ENCODE measurements around the gene RPL10L. TPM values are rescaled to one million over a fixed set of nuclear protein-coding genes. Genes with fewer than 3 reads are reported as not detected.

RPL10L gene
- total RNA-seq, result not detected
- polyA plus RNA-seq, result not detected
- long read RNA-seq, donor 1, result 0 reads
- long read RNA-seq, donor 2, result 0 reads
- long read RNA-seq, donor 3, result 0 reads
- long read RNA-seq, donor 4, result 0 reads
- long read RNA-seq, donor 5, result 0 reads

DNA sequence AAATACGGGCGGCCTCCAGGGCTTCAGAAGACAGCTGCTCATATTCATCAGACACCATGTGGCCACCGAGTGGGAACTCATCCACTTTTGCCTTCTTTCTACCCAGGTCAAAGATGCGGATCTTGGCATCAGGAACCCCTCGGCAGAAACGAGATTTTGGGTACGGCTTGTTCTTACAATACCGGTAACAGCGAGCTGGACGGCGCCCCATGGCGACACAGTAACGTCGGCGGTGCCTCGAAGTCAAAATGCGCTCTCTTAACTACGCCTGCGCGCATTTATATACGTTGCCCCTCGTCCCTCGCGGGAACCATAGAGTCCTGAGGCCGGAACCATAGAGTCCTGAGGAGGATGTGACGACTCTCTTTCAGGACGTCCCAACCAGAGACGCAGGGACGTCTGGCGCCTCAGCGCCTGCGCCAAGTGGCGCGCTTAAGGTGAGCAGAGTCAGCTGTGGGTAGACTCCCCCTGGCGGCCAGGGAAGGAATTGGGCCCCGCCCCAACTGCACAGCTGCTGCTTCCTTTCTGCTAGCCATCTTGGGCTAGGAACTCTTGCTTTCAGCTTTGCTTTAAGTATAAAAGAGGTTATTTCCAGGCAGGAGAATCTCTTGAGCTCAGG lies at the start of gene RPL10L:
RPL10L (minus strand) TSS at position 256 of the 619 bp plus-strand sequence; CDS start at position 211, 45 bp downstream.
- Histone ChIP-seq H3K27me3 (ENCODE audit: control insufficient read depth in 3 of 3, insufficient read depth in 3 of 3, low read length in 2 of 3) (no peaks in the 10 kb centered on the region), H3K9me3 (ENCODE audit: control insufficient read depth in 4 of 4, insufficient read depth in 3 of 4, low read length in 3 of 4) (peaks cover 0 to 3% (median 0%) of the 10 kb centered on the region in 4 donors), H3K9ac (ENCODE audit: insufficient read depth in 1 of 2, low read length in 2 of 2) (no peak within 1 kb of the TSS), H3K4me1 (ENCODE audit: control insufficient read depth in 5 of 5, insufficient read depth in 5 of 5, low read length in 5 of 5) (no peaks in the 10 kb centered on the region), H3K36me3 (ENCODE audit: control insufficient read depth in 4 of 4, insufficient read depth in 4 of 4, low read length in 4 of 4) (no peaks in the 10 kb centered on the region), H3K4me3 (no peak within 1 kb of the TSS), H3K27ac (ENCODE audit: low read depth in 1 of 2, low read length in 1 of 2) (no peak within 1 kb of the TSS)
- TF ChIP-seq, protein P1, sequence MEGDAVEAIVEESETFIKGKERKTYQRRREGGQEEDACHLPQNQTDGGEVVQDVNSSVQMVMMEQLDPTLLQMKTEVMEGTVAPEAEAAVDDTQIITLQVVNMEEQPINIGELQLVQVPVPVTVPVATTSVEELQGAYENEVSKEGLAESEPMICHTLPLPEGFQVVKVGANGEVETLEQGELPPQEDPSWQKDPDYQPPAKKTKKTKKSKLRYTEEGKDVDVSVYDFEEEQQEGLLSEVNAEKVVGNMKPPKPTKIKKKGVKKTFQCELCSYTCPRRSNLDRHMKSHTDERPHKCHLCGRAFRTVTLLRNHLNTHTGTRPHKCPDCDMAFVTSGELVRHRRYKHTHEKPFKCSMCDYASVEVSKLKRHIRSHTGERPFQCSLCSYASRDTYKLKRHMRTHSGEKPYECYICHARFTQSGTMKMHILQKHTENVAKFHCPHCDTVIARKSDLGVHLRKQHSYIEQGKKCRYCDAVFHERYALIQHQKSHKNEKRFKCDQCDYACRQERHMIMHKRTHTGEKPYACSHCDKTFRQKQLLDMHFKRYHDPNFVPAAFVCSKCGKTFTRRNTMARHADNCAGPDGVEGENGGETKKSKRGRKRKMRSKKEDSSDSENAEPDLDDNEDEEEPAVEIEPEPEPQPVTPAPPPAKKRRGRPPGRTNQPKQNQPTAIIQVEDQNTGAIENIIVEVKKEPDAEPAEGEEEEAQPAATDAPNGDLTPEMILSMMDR (IDR thresholded peaks at IDR 0.05; ENCODE audit: control extremely low read depth, extremely low read depth), result no peak
- ATAC-seq (ENCODE audit: insufficient read depth, low FRiP score) (no peak), DNase-seq (no peak)
- WGBS, 2 donors, result 95% methylated on average over 36 of the region's 36 CpGs

DNA sequence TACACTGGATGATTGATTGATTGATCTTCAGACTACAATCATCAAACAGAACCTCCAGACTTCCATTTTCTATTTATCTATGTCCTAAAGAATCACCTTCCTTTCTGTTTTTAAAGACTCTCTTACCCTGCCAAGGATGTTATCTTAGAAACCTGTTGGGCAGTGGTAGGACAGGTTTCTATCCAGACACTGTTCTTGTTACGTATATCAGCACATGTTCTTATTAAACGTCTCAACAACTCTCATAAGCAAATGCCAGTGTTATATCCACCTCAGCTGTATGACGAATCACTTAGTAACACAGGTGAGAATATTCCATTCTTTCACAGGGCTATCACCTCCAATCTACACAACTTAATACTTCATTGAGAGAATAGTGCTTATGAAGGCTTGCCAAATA lies 40.2 kb upstream of the RPL10L start:
- peaks cover 0 to under 1% (median 0%) of the 10 kb centered on the region in 4 donors for H3K9me3 ChIP-seq (ENCODE audit: control insufficient read depth in 4 of 4, insufficient read depth in 3 of 4, low read length in 3 of 4)
- no peak overlapping the region for H3K9ac ChIP-seq (ENCODE audit: insufficient read depth in 1 of 2, low read length in 2 of 2)
- TF ChIP-seq, protein P1 (IDR thresholded peaks at IDR 0.05; ENCODE audit: control extremely low read depth, extremely low read depth), result no peak
- H3K27me3 ChIP-seq (ENCODE audit: control insufficient read depth in 3 of 3, insufficient read depth in 3 of 3, low read length in 2 of 3), result no peaks in the 10 kb centered on the region
- 72 to 79% methylated on average over 3 of the region's 3 CpGs for WGBS, 2 donors
- no peak overlapping the region for H3K4me3 ChIP-seq
- DNase-seq (peak in 1 of 3 donors; percentile 4), ATAC-seq (ENCODE audit: insufficient read depth, low FRiP score) (no peak)
- H3K36me3 ChIP-seq (ENCODE audit: control insufficient read depth in 4 of 4, insufficient read depth in 4 of 4, low read length in 4 of 4), result no peaks in the 10 kb centered on the region
- no peaks in the 10 kb centered on the region for H3K4me1 ChIP-seq (ENCODE audit: control insufficient read depth in 5 of 5, insufficient read depth in 5 of 5, low read length in 5 of 5)
- no peak overlapping the region for H3K27ac ChIP-seq (ENCODE audit: low read depth in 1 of 2, low read length in 1 of 2)

DNA sequence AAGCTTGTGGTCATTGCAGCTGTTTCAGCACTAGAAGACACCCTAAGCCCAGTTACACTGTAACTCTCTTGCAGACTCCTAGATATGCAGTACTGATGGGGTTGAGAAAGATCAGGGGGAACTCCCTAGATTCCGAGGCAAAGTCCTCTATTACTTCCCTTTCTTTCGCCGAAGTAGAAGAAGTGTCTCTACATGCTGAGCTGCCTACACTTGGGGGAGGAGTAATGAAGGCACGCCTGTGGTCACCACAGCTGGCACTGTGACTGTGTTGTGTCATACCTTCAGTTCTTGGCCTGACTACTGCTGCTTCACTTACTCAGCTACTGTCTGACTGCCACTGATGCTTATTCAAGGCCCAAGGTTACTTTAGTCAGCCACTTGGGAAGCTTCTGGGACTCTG lies 35.1 kb upstream of the RPL10L start:
- Histone ChIP-seq H3K27ac (ENCODE audit: low read depth in 1 of 2, low read length in 1 of 2) (no peak overlapping the region), H3K27me3 (ENCODE audit: control insufficient read depth in 3 of 3, insufficient read depth in 3 of 3, low read length in 2 of 3) (no peaks in the 10 kb centered on the region), H3K4me1 (ENCODE audit: control insufficient read depth in 5 of 5, insufficient read depth in 5 of 5, low read length in 5 of 5) (no peaks in the 10 kb centered on the region), H3K9ac (ENCODE audit: insufficient read depth in 1 of 2, low read length in 2 of 2) (no peak overlapping the region), H3K9me3 (ENCODE audit: control insufficient read depth in 4 of 4, insufficient read depth in 3 of 4, low read length in 3 of 4) (peaks cover 0 to 5% (median 2%) of the 10 kb centered on the region in 4 donors), H3K4me3 (no peak overlapping the region), H3K36me3 (ENCODE audit: control insufficient read depth in 4 of 4, insufficient read depth in 4 of 4, low read length in 4 of 4) (no peaks in the 10 kb centered on the region)
- TF ChIP-seq, protein P1 (IDR thresholded peaks at IDR 0.05; ENCODE audit: control extremely low read depth, extremely low read depth), result no peak
- DNase-seq (no peak), ATAC-seq (ENCODE audit: insufficient read depth, low FRiP score) (peak; percentile 34)
- 74 to 85% methylated on average over 4 of the region's 4 CpGs for WGBS, 2 donors

All from lung (tissue), 16 donors.